T47D (cell line): ENCODE data around the gene SOX21.

Experiments
- DNase-seq, 2 experiments: peaks; one replicate each; pipeline versions ENCODE4 v3.0.0 to v3.0.0-alpha.2; 2011 to 2012; ENCODE audit warnings: low read depth in 1 of 2, low spot score in 1 of 2
- JUND ChIP-seq: IDR thresholded peaks from 2 replicates; pipeline ENCODE4 v1.6.1; 2012; ENCODE audit warnings: low read depth
- in situ Hi-C: cut with HindIII; loops from 2 replicates; pipeline ENCODE4 v1.10.0; 2016; ENCODE audit warnings: low sequenced_read_pairs, low pct_unique_long_range_greater_than_20kb

Gene SOX21

GRCh38 chr13:94706101-94706842 is 6.1 kb downstream of the SOX21 start:
- TF ChIP-seq JUND: no peak
- in situ Hi-C loops: no loop called here

GRCh38 chr13:94705081-94706030 is 7.0 kb downstream of the SOX21 start:
- in situ Hi-C loops: no loop called here
- DNase-seq: no peak

More at GRCh38 chr13:94706101-94706842, 6.1 kb downstream of the SOX21 start:
- no peak for DNase-seq

GRCh38 chr13:94704377-94705080 is 7.8 kb downstream of the SOX21 start:
- in situ Hi-C loops: no loop called here
- TF ChIP-seq JUND: no peak
- DNase-seq: no peak

More at GRCh38 chr13:94705081-94706030, 7.0 kb downstream of the SOX21 start:
- TF ChIP-seq JUND: no peak

GRCh38 chr13:94703721-94704314 is 8.5 kb downstream of the SOX21 start:
- in situ Hi-C loops: no loop called here
- DNase-seq: no peak

GRCh38 chr13:94703271-94703670 is 9.1 kb downstream of the SOX21 start:
- no peak for TF ChIP-seq JUND
- in situ Hi-C loops: no loop called here
- no peak for DNase-seq

More at GRCh38 chr13:94703721-94704314, 8.5 kb downstream of the SOX21 start:
- TF ChIP-seq JUND: no peak

GRCh38 chr13:94702181-94703041 is 9.9 kb downstream of the SOX21 start:
- TF ChIP-seq JUND: no peak
- in situ Hi-C loops: no loop called here
- DNase-seq: no peak

GRCh38 chr13:94701313-94702180 is 10.8 kb downstream of the SOX21 start:
- no peak for DNase-seq
- in situ Hi-C loops: no loop called here
- TF ChIP-seq JUND: no peak

GRCh38 chr13:94700536-94700935 is 11.8 kb downstream of the SOX21 start:
- in situ Hi-C loops: no loop called here
- DNase-seq: no peak
- no peak for TF ChIP-seq JUND

GRCh38 chr13:94700051-94700535 is 12.3 kb downstream of the SOX21 start:
- in situ Hi-C loops: no loop called here
- no peak for DNase-seq
- TF ChIP-seq JUND: no peak

GRCh38 chr13:94696171-94696570 is 16.2 kb downstream of the SOX21 start:
- TF ChIP-seq JUND: no peak
- no peak for DNase-seq
- in situ Hi-C loops: no loop called here
